Measurements from ENCODE around the gene STIMATE. TPM values are rescaled to one million over a fixed set of nuclear protein-coding genes. Genes with fewer than 3 reads are reported as not detected.

STIMATE gene
- total RNA-seq, 1 experiment from 2014 or later = 15.7 TPM

DNA sequence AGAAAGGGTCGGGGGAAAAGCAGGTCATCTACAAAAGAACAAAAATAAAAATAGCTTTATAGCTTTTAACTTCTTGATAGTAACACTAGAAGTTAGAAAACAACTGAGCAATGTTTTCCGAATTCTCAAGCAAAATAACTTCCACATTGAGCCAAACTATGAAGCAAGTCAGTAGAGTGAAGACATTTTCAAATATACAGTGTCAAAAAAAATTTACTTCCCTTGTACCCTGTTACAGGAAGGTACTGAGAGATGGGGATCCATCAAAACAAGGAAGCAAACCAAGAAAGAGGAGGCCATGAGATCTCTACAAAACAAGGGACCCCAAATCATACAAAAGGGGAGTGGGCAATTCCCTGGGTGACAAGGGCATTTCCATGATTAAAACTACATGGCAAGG lies 26.6 kb upstream of the STIMATE start:
- Histone ChIP-seq H3K4me1 (ENCODE audit: control insufficient read depth, insufficient read depth, low read length) (no peaks in the 10 kb centered on the region), H3K9me3 (ENCODE audit: control insufficient read depth, insufficient read depth, low read depth, low read length) (no peaks in the 10 kb centered on the region), H3K27me3 (ENCODE audit: control insufficient read depth, insufficient read depth, low read length) (no peaks in the 10 kb centered on the region), H3K27ac (ENCODE audit: low read length) (no peak overlapping the region), H3K36me3 (ENCODE audit: control insufficient read depth, insufficient read depth, low read length) (peaks cover 12% of the 10 kb centered on the region), H3K4me3 (ENCODE audit: low read depth in 2 of 2, low read length in 2 of 2) (no peak overlapping the region)
- TF ChIP-seq POLR2AphosphoS5 (IDR thresholded peaks at IDR 0.05; ENCODE audit: low read depth, low read length) = no peak
- no peak for TF ChIP-seq CTCF (IDR thresholded peaks at IDR 0.05)
- TF ChIP-seq SIN3A (IDR thresholded peaks at IDR 0.05; ENCODE audit: borderline replicate concordance, insufficient read depth, low read depth, low read length) = no peak
- TF ChIP-seq REST (IDR thresholded peaks at IDR 0.05; ENCODE audit: insufficient read depth in 1 of 2, low read depth in 2 of 2, low read length in 1 of 2) = no peak
- no peak for TF ChIP-seq TCF7L2 (IDR thresholded peaks at IDR 0.05; ENCODE audit: low read depth, low read length)
- ATAC-seq (no peak), DNase-seq (ENCODE audit: low read depth, low spot score) (no peak)
- in situ Hi-C loops (cut with HindIII; ENCODE audit: low pct_unique_long_range_greater_than_20kb, low sequenced_read_pairs) (no loop called here), intact Hi-C loops (cut with micrococcal nuclease; ENCODE audit: unreplicated experiment) (no loop called here)
- ChIA-PET POLR2A (no interaction called here), CTCF (no interaction called here)
- BruUV-seq (replicated peaks) = no TSS peak

- no peak for TF ChIP-seq SIN3A (IDR thresholded peaks at IDR 0.05; ENCODE audit: borderline replicate concordance, insufficient read depth, low read depth, low read length)
- no peak for TF ChIP-seq POLR2AphosphoS5 (IDR thresholded peaks at IDR 0.05; ENCODE audit: low read depth, low read length)
- TF ChIP-seq CTCF (IDR thresholded peaks at IDR 0.05) = no peak
- TF ChIP-seq TCF7L2 (IDR thresholded peaks at IDR 0.05; ENCODE audit: low read depth, low read length) = no peak
- TF ChIP-seq REST (IDR thresholded peaks at IDR 0.05; ENCODE audit: insufficient read depth in 1 of 2, low read depth in 2 of 2, low read length in 1 of 2) = no peak
- intact Hi-C loops (cut with micrococcal nuclease; ENCODE audit: unreplicated experiment) = no loop called here
- in situ Hi-C loops (cut with HindIII; ENCODE audit: low pct_unique_long_range_greater_than_20kb, low sequenced_read_pairs) = no loop called here
- ChIA-PET CTCF (no interaction called here), POLR2A (no interaction called here)
- H3K27ac ChIP-seq (ENCODE audit: low read length) = no peak overlapping the region
- no peaks in the 10 kb centered on the region for H3K4me1 ChIP-seq (ENCODE audit: control insufficient read depth, insufficient read depth, low read length)
- no peaks in the 10 kb centered on the region for H3K27me3 ChIP-seq (ENCODE audit: control insufficient read depth, insufficient read depth, low read length)
- no TSS peak for BruUV-seq (replicated peaks)
- no peaks in the 10 kb centered on the region for H3K9me3 ChIP-seq (ENCODE audit: control insufficient read depth, insufficient read depth, low read depth, low read length)
- no peak overlapping the region for H3K4me3 ChIP-seq (ENCODE audit: low read depth in 2 of 2, low read length in 2 of 2)
- H3K36me3 ChIP-seq (ENCODE audit: control insufficient read depth, insufficient read depth, low read length) = peaks cover 16% of the 10 kb centered on the region
- ATAC-seq (no peak), DNase-seq (ENCODE audit: low read depth, low spot score) (no peak)
Measured at GRCh38 chr3:52920841-52921240, 23.5 kb upstream of the STIMATE start.

Data from Panc1 (cell line).